Cardiac muscle cell (in vitro differentiated cells and primary cell): Measurements from ENCODE around the gene GRPEL1. TPM values are rescaled to one million over a fixed set of nuclear protein-coding genes. Genes with fewer than 3 reads are reported as not detected.

Experiments used
- DNase-seq, 2 donors: peaks; one replicate each; pipeline versions ENCODE4 v3.0.0 to v3.0.0-alpha.2; 2010 to 2017; ENCODE audit warnings: low read depth in 1 of 2, low spot score in 1 of 2
- H3K27ac ChIP-seq: fragments of 200-600 bp; sonication (generic); 2 replicates; pipeline ENCODE4 v1.5.1; 2016
- H3K27me3 ChIP-seq: fragments of 200-600 bp; sonication (generic); 2 replicates; pipeline ENCODE4 v1.6.0; 2016; ENCODE audit warnings: control low read depth
- H3K36me3 ChIP-seq: fragments of 200-600 bp; sonication (generic); 2 replicates; pipeline ENCODE4 v1.5.1; 2016; ENCODE audit warnings: control low read depth
- H3K4me1 ChIP-seq: fragments of 200-600 bp; sonication (generic); 2 replicates; pipeline ENCODE4 v1.8.1; 2017; ENCODE audit warnings: low read depth, mild to moderate bottlenecking, mixed run types
- H3K4me3 ChIP-seq: fragments of 200-600 bp; sonication (generic); 2 replicates; pipeline ENCODE4 v1.5.1; 2016; ENCODE audit warnings: mild to moderate bottlenecking
- H3K9me3 ChIP-seq: fragments of 200-600 bp; sonication (generic); 2 replicates; pipeline ENCODE4 v1.5.1; 2017; ENCODE audit warnings: low read depth, mild to moderate bottlenecking, control low read depth
- polyA plus RNA-seq: library from polyadenylated mRNA; unstranded; fragments of >200 nt; fragmentation: Nextera tagmentation; extraction: Ambion mirVana; gene quantifications from 2 replicates; pipeline ENCODE4 v1.2.1, GENCODE V29; 2016
- total RNA-seq: library from RNA; depleted of rRNA; stranded (reverse); fragments of >200 nt; gene quantifications from 2 replicates; pipeline ENCODE4 v1.2.3, GENCODE V29; 2016
- TF ChIP-seq, protein P1 (sequence below): IDR thresholded peaks from 2 replicates; pipeline ENCODE4 v1.5.1; 2012; ENCODE audit warnings: low read depth, mild to moderate bottlenecking, low read length

Gene GRPEL1
- total and polyA plus RNA-seq, 2 experiments from 2014 or later = 21.2 to 57.8 TPM

DNA sequence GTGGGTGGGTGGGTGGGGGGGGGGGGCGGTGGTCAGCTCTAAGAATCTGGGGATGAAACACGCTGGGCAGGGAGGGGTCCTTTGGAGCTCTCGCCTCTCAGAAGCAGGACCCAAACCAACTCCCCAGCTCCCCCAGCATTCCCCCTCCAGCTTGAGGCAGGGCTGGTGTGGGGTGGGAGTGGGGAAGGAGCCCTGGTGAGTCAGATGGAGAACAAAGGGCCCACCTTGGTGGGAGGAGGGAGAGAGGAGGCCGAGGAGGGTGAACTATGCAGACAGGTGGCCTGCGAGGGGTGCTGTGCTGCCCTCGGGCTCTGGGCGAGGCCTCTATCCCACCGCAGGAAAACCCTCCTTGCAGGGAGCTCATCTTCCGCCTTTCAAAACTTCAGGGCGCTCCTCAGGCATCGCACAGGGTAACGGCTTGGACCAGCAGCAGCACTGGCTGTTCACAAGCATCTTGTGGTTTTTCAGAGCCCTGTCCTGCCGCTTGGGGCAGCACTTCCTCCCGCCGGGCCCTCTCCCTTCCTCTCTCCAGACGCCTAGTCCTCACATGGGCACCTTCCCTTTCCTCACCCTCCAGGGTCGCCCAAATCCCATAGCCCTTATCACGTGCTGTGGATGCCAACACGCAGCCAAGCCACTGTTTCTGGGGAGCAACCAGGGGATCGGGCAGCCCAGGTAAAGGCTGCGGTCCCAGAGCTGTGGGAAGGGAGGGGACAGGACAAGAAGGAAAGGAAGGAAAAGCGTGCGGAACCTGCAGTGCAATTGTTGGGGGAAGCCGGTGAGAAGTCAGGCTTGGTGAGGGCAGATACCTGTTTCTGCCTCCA lies 34.0 kb upstream of the GRPEL1 start:
- DNase-seq = peak; percentile 71 to 73
- Histone ChIP-seq H3K4me3 (no peak overlapping the region), H3K4me1 (no peaks in the 10 kb centered on the region), H3K27ac (no peak overlapping the region), H3K9me3 (no peaks in the 10 kb centered on the region), H3K36me3 (no peaks in the 10 kb centered on the region), H3K27me3 (peaks cover 18% of the 10 kb centered on the region)
- TF ChIP-seq, protein P1, sequence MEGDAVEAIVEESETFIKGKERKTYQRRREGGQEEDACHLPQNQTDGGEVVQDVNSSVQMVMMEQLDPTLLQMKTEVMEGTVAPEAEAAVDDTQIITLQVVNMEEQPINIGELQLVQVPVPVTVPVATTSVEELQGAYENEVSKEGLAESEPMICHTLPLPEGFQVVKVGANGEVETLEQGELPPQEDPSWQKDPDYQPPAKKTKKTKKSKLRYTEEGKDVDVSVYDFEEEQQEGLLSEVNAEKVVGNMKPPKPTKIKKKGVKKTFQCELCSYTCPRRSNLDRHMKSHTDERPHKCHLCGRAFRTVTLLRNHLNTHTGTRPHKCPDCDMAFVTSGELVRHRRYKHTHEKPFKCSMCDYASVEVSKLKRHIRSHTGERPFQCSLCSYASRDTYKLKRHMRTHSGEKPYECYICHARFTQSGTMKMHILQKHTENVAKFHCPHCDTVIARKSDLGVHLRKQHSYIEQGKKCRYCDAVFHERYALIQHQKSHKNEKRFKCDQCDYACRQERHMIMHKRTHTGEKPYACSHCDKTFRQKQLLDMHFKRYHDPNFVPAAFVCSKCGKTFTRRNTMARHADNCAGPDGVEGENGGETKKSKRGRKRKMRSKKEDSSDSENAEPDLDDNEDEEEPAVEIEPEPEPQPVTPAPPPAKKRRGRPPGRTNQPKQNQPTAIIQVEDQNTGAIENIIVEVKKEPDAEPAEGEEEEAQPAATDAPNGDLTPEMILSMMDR = peak; percentile 82

DNA sequence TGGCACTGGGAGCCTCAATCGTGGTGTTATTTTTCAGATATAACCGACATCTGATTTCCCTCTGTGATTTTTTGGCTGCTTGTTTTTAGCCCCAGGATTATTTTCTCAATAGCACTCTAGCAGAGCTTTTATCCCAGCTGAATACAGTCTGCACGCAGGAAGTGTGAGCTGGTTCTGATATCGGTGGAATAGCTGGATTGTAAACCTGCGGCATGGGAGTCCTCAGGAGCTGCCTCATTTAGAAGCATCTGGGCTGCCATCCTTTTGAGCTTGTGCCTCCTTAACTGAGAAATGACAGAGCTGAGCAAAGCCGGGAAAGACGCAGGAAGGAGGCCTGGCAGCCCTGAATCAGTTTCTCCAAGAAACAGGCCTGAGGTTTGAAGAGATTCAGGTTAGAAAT lies 28.4 kb upstream of the GRPEL1 start:
- no peaks in the 10 kb centered on the region for H3K9me3 ChIP-seq
- TF ChIP-seq, protein P1 = no peak
- H3K4me1 ChIP-seq = no peaks in the 10 kb centered on the region
- H3K27me3 ChIP-seq = peaks cover 68% of the 10 kb centered on the region
- no peak for DNase-seq
- no peak overlapping the region for H3K4me3 ChIP-seq
- no peak overlapping the region for H3K27ac ChIP-seq
- no peaks in the 10 kb centered on the region for H3K36me3 ChIP-seq

DNA sequence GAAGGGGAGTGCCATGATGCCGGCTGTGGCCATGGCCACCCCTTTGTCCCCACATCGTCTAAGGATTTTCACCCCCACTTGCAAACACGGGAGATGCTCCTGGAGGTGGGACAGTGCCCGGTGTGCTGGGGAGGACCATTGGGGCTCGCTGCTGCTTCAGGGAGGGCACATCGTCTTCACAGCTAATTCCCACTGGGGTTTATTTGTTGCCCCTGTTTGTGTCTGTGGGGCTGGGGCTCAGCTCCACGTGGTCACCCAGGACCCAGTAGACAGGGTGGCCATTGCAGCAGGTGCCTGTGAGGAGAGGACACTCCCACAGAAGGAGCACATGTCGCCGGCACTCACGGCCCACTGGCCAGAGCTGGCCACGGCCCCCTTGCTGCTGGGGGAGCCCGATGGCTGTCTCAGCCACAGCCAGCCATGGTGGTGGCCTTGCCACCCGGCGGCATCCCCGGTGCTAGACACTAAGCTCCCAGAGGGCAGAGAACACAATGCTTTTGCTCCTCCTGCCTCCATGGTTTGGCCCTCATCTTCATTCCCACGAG lies 27.8 kb upstream of the GRPEL1 start:
- H3K27ac ChIP-seq = no peak overlapping the region
- TF ChIP-seq, protein P1 = no peak
- H3K4me1 ChIP-seq = no peaks in the 10 kb centered on the region
- no peaks in the 10 kb centered on the region for H3K36me3 ChIP-seq
- no peak for DNase-seq
- no peaks in the 10 kb centered on the region for H3K9me3 ChIP-seq
- no peak overlapping the region for H3K4me3 ChIP-seq
- H3K27me3 ChIP-seq = peaks cover 74% of the 10 kb centered on the region

DNA sequence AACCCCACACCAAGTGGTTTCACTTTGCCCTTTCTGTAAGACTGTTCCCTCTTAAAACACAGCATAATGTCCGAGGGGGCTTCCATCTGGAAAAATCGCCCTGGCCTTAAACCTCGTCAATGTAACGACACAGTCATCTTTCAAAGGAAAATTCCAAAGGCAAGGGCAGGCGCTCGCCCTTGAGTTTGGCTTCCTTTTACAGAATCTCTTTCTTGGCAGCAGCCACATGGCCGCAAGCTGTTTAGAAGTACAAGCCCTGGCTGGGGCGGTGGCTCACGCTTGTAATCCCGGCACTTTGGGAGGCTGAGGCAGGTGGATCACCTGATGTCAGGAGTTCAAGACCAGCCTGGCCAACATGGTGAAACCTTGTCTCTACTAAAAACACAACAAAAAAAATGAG lies 27.1 kb upstream of the GRPEL1 start:
- Histone ChIP-seq H3K4me3 (no peak overlapping the region), H3K9me3 (no peaks in the 10 kb centered on the region), H3K36me3 (no peaks in the 10 kb centered on the region), H3K27me3 (peaks cover 78% of the 10 kb centered on the region), H3K4me1 (no peaks in the 10 kb centered on the region), H3K27ac (no peak overlapping the region)
- TF ChIP-seq, protein P1 = no peak
- DNase-seq = no peak

DNA sequence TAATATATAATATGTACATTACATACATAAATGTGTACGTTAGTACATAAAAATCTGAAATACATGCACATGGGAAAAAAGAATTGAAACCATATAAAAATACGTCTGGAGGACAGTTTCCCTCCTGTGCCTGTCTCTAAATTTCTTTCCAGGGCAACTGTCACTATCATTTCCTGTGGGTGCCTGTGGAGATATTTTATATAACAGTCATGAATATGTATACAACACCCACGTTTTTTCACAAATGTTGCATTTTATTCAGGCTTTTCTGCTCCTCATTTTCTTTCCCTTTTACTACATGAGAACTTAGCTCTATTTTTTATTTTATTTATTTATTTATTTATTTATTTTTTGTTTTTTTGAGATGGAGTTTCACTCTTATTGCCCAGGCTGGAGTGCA lies 24.2 kb upstream of the GRPEL1 start:
- peaks cover 78% of the 10 kb centered on the region for H3K27me3 ChIP-seq
- H3K4me1 ChIP-seq = no peaks in the 10 kb centered on the region

More for the DNA sequence above, 24.2 kb upstream of the GRPEL1 start:
- TF ChIP-seq, protein P1 = no peak
- DNase-seq = no peak
- no peaks in the 10 kb centered on the region for H3K9me3 ChIP-seq
- H3K27ac ChIP-seq = no peak overlapping the region
- no peaks in the 10 kb centered on the region for H3K36me3 ChIP-seq
- no peak overlapping the region for H3K4me3 ChIP-seq
